ENCODE measurements around the gene RGS12. TPM values are rescaled to one million over a fixed set of nuclear protein-coding genes. Genes with fewer than 3 reads are reported as not detected.

RGS12 gene
- total RNA-seq, 2 donors from 2014 or later = 45.2 to 48.6 TPM

GRCh38 chr4:3252831-3253641, 39.8 kb upstream of the RGS12 start:
- Histone ChIP-seq H3K9me3 (ENCODE audit: control insufficient read depth, low read length) (no peaks in the 10 kb centered on the region), H3K36me3 (ENCODE audit: control insufficient read depth, insufficient read depth, low read length) (no peaks in the 10 kb centered on the region), H3K4me3 (ENCODE audit: low read length) (no peak overlapping the region), H3K27ac (ENCODE audit: low read depth, low read length) (no peak overlapping the region), H3K4me1 (ENCODE audit: control insufficient read depth, insufficient read depth, low read length) (no peaks in the 10 kb centered on the region), H3K9ac (ENCODE audit: extremely low read depth, low read length, poor library complexity, severe bottlenecking) (no peak overlapping the region), H3K27me3 (ENCODE audit: control insufficient read depth, insufficient read depth, low read length, poor library complexity, severe bottlenecking) (no peaks in the 10 kb centered on the region)
- Mint-ChIP-seq H3K9me3 (no peaks in the 10 kb centered on the region), H3K4me3 (no peak overlapping the region), H3K36me3 (ENCODE audit: low read depth) (no peaks in the 10 kb centered on the region), H3K27ac (no peak overlapping the region), H3K27me3 (ENCODE audit: insufficient read depth) (no peaks in the 10 kb centered on the region), H3K4me1 (peaks cover 4% of the 10 kb centered on the region)
- DNase-seq = peak; percentile 43
- WGBS, 2 experiments (ENCODE audit: insufficient coverage in 1 of 2, insufficient read length in 1 of 2) = 91 to 97% methylated on average over 31 to 38 of the region's 38 CpGs
- no peak for TF ChIP-seq CTCF (conservative IDR thresholded peaks at IDR 0.05)

- peaks cover 4% of the 10 kb centered on the region for H3K4me1 Mint-ChIP-seq
- no peak overlapping the region for H3K9ac ChIP-seq (ENCODE audit: extremely low read depth, low read length, poor library complexity, severe bottlenecking)
- H3K4me3 Mint-ChIP-seq = no peak overlapping the region
- H3K9me3 Mint-ChIP-seq = no peaks in the 10 kb centered on the region
- no peak overlapping the region for H3K4me3 ChIP-seq (ENCODE audit: low read length)
- WGBS, 2 experiments (ENCODE audit: insufficient coverage in 1 of 2, insufficient read length in 1 of 2) = 88 to 100% methylated on average over 6 to 13 of the region's 13 CpGs
- no peaks in the 10 kb centered on the region for H3K9me3 ChIP-seq (ENCODE audit: control insufficient read depth, low read length)
- peak; percentile 45 for DNase-seq
- H3K36me3 ChIP-seq (ENCODE audit: control insufficient read depth, insufficient read depth, low read length) = no peaks in the 10 kb centered on the region
- H3K4me1 ChIP-seq (ENCODE audit: control insufficient read depth, insufficient read depth, low read length) = no peaks in the 10 kb centered on the region
- H3K27me3 Mint-ChIP-seq (ENCODE audit: insufficient read depth) = no peaks in the 10 kb centered on the region
- no peak overlapping the region for H3K27ac Mint-ChIP-seq
- no peaks in the 10 kb centered on the region for H3K36me3 Mint-ChIP-seq (ENCODE audit: low read depth)
- no peak for TF ChIP-seq CTCF (conservative IDR thresholded peaks at IDR 0.05)
- no peak overlapping the region for H3K27ac ChIP-seq (ENCODE audit: low read depth, low read length)
- H3K27me3 ChIP-seq (ENCODE audit: control insufficient read depth, insufficient read depth, low read length, poor library complexity, severe bottlenecking) = no peaks in the 10 kb centered on the region
Measured at GRCh38 chr4:3253808-3254207, 39.0 kb upstream of the RGS12 start.

GRCh38 chr4:3254302-3255131, 38.3 kb upstream of the RGS12 start:
- Mint-ChIP-seq H3K36me3 (ENCODE audit: low read depth) (no peaks in the 10 kb centered on the region), H3K27me3 (ENCODE audit: insufficient read depth) (no peaks in the 10 kb centered on the region), H3K27ac (no peak overlapping the region), H3K4me1 (peaks cover 4% of the 10 kb centered on the region), H3K4me3 (no peak overlapping the region), H3K9me3 (no peaks in the 10 kb centered on the region)
- peak; percentile 34 for DNase-seq
- Histone ChIP-seq H3K27me3 (ENCODE audit: control insufficient read depth, insufficient read depth, low read length, poor library complexity, severe bottlenecking) (no peaks in the 10 kb centered on the region), H3K9me3 (ENCODE audit: control insufficient read depth, low read length) (no peaks in the 10 kb centered on the region), H3K4me3 (ENCODE audit: low read length) (no peak overlapping the region), H3K36me3 (ENCODE audit: control insufficient read depth, insufficient read depth, low read length) (no peaks in the 10 kb centered on the region), H3K9ac (ENCODE audit: extremely low read depth, low read length, poor library complexity, severe bottlenecking) (no peak overlapping the region), H3K27ac (ENCODE audit: low read depth, low read length) (peak overlapping the region; percentile 38), H3K4me1 (ENCODE audit: control insufficient read depth, insufficient read depth, low read length) (no peaks in the 10 kb centered on the region)
- no peak for TF ChIP-seq CTCF (conservative IDR thresholded peaks at IDR 0.05)
- 86 to 90% methylated on average over 12 to 14 of the region's 14 CpGs for WGBS, 2 experiments (ENCODE audit: insufficient coverage in 1 of 2, insufficient read length in 1 of 2)

Measured in endodermal cell (in vitro differentiated cells).